Heart left ventricle (tissue), 13 donors: ENCODE results near the gene HSD11B2.

Experiments used
- POLR2A ChIP-seq, 2 donors: fragments of 450-650 bp; IDR thresholded peaks; one replicate each; pipeline ENCODE4 v1.6.1; 2017; ENCODE audit warnings: antibody characterized with exemption in 2 of 2, mild to moderate bottlenecking in 2 of 2, moderate library complexity in 2 of 2
- TF ChIP-seq, protein P1 (sequence below), 12 donors: fragments of 200-600 bp; sonication (generic) in 4 of 12; IDR thresholded peaks; one replicate each; pipeline versions ENCODE4 v1.5.0 to v1.8.0; 2018 to 2022; ENCODE audit warnings: antibody characterized with exemption in 12 of 12, mild to moderate bottlenecking in 5 of 12
- donor health status: ischemic (EF 13 %, LVEDD 7.1; RV severe dilation, severe dysfunction).
- donor health status: DM: no; HTN: yes; CAD: no.
- donor health status: DM: no; HTN: no; CAD: no.
- donor health status: ischemic (EF 25% LVEDD 6.9; RV normal size, moderate dysfunction).
- donor health status: ischemic (EF 25% LVEDD 5.7; RV mildly dilated, moderate dysfunction).
- donor health status: ischemic (EF 35%, LVEDD 5.7; RV mildly dilated, moderate dysfunction).
- donor health status: nonischemic (EF 11% LVEDD 7.7; RV severe dilation, severe dysfunction).
- donor health status: DM: yes; HTN: yes; CAD: no.
- donor health status: PGD.
- donor health status: ischemic (EF 29% LVEDD 5.4; RV normal size, mild dysfunction).
- donor health status: nonischemic (EF 23%, LVEDD 6.1; RV moderate dilation, normal function).

DNA sequence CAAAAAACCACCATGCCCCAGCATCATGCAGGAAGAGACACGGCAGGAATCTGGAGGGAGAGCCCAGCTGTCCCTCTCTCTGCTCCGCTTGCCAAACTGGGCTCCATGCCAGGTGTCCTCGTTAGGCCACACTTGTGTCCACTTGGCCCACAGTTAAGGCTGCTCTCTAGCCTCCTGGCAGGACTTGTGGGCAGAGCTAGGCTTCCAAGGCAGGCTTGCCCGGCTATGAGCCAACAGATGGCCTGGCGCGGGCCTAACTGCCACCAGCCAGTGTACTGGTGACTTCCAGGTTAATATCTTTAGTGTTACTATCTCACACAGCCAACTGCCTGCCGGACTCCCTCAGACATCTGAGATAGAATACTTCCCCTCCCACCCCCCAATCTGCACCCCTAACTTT is 39.4 kb downstream of the HSD11B2 start:
- TF ChIP-seq, protein P1, sequence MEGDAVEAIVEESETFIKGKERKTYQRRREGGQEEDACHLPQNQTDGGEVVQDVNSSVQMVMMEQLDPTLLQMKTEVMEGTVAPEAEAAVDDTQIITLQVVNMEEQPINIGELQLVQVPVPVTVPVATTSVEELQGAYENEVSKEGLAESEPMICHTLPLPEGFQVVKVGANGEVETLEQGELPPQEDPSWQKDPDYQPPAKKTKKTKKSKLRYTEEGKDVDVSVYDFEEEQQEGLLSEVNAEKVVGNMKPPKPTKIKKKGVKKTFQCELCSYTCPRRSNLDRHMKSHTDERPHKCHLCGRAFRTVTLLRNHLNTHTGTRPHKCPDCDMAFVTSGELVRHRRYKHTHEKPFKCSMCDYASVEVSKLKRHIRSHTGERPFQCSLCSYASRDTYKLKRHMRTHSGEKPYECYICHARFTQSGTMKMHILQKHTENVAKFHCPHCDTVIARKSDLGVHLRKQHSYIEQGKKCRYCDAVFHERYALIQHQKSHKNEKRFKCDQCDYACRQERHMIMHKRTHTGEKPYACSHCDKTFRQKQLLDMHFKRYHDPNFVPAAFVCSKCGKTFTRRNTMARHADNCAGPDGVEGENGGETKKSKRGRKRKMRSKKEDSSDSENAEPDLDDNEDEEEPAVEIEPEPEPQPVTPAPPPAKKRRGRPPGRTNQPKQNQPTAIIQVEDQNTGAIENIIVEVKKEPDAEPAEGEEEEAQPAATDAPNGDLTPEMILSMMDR (IDR thresholded peaks at IDR 0.05) = no peak
- TF ChIP-seq POLR2A (IDR thresholded peaks at IDR 0.05) = no peak
